HG03045 (cell line): ENCODE results near the gene PSKH1.
"Not testable (repeated sequence)": the region's sequence is repeated elsewhere in the genome, so short reads cannot be mapped to it uniquely, and the experiment has no call there.

Experiments
- ATAC-seq: cut with Tn5 transposase; IDR thresholded peaks from one replicate; pipeline ENCODE4 v1.9.1; 2021; ENCODE audit warnings: mild to moderate bottlenecking, moderate library complexity; ENCODE audit not compliant: unreplicated experiment

PSKH1 gene

GRCh38 chr16:67892899-67893742, at the start of gene PSKH1:
PSKH1 (plus strand) TSS chr16:67893254; CDS start chr16:67908750, 15,496 bp downstream.
- ATAC-seq, result peak; percentile 88

DNA sequence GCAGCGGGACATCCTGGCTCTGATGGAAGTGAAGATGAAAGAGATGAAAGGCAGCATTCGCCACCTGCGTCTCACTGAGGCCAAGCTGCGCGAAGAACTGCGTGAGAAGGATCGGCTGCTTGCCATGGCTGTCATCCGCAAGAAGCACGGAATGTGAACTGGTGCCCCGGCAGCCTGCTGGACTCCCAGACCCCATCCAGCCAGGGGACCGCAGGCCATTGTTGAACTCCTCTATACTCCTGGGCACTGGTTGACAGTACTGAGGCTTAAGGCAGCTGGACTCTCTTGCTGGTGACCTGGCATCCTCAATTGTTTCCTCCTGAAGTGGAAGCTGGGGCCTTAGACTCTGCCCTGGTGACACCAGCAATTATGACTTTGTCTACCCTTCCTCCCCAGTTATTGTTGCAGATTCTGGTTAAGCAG, 49.7 kb upstream of the PSKH1 start:
- no peak for ATAC-seq

GRCh38 chr16:67844497-67844896, 48.6 kb upstream of the PSKH1 start:
- no peak for ATAC-seq

DNA sequence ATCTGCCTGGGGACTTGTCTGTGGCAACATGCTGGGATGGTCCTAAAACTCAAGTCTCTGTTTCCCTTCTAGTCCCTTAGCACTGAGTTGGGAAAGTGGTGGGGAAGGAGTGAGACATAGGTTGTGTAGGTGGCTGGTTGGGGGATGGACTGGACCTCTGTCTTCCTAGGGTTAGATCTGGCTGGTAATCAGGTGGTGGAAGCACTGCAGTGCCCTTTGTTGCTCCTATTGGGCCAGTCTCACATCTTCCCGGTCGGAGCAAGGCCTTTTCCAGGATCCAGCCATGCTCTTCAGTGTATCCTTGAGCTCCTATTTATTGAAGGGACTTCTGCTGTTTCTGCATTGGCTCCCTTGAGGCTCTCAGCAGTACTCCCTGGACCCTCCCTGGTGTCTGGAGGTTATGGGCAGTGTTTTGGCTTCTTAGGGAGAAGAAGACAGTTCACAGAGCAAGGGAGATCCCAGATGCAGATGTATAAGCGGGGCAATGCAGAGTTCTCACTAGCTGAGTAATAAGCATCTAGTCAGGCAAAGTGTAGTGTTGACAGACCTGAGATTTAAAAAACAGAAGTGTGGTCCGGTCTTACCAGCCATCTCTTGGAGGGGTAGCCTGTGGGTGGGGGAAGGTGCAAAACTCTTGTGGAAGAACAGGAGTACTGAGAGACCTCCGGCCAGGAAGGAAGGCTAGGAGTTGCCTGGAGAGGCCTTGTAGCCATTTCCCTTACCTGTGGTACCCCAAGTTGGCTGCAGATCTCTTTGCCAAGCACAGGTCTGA, 47.6 kb upstream of the PSKH1 start:
- ATAC-seq, result no peak

DNA sequence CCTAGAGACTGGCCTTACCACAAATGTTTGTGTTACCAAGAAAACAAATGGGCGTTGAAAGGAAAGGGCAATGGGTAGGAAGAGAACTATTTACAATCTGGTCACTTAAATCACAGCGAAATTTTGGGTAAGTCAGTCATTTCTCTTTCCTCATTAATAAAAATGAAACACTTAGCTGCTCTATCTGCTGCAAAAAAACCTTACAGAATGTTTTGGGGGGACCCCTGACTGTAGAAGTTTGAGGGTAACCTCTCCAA, 47.1 kb upstream of the PSKH1 start:
- no peak for ATAC-seq

DNA sequence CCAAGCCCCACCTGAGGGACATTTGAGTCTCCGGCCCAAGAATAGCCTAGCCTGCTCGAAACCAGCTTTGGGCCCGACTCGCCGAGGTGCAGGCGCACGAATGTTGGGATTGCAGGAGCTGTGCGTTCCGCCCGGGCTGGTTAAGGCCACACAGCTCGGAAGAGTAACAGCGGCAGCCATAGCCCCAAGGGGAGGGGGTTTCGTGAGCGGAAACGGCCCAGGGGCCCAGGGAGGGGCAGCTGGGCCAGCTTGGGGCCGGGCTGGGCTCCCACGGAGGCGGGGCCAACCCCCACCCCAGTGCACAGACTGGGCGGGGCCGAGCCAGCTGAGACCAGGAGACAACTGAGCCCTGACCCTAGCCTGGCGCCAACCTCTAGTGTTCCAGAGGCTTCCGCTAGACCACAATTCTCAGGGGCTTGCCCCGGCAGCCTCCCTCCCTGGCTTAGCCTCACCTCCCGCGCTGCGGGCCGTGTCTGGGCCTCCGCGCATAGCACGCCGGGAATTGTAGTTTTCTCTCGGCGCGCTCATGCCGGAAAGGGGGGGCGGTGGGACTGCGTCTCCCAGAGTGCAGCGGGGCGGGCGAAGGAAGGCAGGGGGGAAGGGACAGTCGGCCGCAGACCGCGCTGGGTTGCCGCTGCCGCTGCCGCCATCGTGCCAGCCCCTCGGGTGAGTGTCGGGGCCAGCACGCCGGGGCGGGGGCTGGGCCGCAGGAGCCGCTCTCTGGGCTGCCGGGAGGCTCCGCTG, 46.6 kb upstream of the PSKH1 start, which contains the start of gene NUTF2:
Gene NUTF2 (plus strand): TSS at position 614 of the 744 bp plus-strand sequence. CDS start 18,198 bp downstream, outside the sequence.
- peak; percentile 60 for ATAC-seq

DNA sequence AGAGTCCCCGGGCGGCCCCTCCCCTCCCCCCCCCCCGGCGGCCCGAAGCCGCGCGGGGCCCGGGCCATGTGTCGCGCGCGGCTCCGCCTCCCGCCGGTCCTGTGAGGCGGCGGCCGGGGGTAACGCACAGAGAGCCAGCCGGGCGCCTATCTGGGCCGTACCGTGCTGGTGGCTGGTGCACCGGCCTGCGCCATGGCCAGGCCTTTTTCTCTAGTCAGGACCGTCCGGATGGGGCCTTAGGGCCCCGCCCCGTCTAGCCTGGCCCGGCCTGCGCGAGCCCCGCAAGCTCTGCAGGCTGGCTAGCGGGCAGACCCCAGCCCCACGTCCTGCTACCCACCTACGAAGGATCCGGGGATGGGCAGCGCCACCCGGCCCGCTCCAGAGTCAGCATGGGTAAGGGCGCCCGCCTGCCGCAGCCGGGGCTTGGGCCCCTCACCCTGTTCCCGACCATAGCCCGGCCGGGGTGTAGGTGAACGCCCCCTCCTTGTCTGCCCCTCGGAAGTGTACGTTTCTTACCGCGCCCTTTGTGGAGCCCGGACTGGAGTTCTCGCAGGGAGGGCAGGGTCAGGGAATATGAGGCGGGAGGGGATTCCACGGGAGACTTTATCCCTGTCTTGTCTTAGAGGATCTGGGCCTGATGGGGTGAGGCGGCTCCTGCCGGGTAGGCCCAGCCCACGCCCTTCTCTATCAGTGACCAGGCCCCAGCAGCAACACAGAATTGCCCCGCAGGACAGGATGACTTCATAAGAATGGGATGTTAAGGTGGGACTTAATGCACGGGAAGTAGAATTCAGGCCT, 45.8 kb upstream of the PSKH1 start, which contains the start of gene CENPT:
Gene CENPT (minus strand): TSS at position 630 of the 798 bp plus-strand sequence. CDS start 13,834 bp downstream, outside the sequence.
- ATAC-seq, result peak; percentile 34

DNA sequence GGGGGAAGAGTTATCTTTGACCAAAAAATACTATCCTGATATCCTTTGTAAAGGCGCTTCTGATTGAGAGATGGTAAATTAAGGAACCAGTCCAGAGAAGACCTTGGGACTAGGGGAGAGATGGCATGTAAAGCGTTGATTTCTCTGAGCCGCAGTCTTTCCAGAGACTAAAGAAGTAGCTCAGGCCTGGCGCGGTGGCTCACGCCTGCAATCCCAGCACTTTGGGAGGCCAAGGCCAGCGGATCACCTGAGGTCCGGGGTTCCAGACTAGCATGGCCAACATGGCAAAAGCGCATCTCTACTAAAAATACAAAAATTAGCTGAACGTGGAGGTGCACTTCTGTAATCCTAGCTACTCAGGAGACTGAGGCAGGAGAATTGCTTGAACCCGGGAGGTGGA, 44.9 kb upstream of the PSKH1 start:
- no peak for ATAC-seq

- no peak for ATAC-seq
These were observed 39.4 kb upstream of the PSKH1 start for GRCh38 chr16:67853670-67854069.

DNA sequence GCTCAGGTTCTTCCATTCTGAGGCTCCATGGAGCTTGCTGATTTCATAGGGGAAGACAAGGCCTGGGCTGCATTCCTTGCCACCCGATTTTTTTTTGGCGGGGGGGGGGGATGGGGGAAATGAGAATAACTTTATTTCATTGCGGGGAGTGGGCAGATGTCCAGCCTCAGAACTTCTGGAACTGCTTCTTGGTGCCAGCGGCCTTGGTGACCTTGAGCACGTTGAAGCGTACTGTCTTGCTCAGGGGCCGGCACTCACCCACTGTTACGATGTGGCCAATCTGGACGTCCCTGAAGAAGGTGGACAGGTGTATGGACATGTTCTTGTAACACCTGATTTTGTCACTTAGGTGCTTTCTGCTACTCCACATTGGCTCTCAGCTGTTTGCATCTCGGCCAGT, 37.3 kb upstream of the PSKH1 start:
- no peak for ATAC-seq

DNA sequence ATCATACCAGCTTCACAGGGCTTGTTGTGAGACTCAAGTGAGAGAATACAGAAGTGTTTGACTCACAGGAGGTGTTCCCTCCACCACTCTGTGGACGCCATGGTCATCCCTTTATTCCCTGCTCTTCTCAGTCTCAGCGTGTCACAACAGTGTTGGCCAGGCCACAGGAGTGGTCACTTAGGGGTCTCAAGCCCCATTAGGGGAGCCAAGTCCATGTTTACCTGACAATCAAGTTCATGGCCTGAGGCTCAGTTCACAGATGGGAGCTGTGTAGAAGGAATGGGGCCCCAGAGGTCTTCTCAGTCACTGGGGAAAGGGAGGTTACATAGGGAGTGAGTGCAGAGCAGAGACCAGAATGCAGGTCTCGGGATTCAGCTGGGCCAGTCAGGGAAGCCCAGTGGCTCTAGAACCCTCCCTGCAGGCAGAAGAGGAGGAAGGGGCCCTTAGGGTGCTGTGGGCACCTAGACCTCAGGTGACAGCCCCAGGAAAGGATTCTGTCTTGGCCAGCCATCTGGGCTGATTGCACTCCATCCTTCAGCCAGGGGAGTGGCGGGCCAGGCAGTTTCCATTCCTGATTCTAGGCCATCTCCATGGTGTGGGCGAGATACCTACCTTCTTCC, 36.0 kb upstream of the PSKH1 start:
- no peak for ATAC-seq

DNA sequence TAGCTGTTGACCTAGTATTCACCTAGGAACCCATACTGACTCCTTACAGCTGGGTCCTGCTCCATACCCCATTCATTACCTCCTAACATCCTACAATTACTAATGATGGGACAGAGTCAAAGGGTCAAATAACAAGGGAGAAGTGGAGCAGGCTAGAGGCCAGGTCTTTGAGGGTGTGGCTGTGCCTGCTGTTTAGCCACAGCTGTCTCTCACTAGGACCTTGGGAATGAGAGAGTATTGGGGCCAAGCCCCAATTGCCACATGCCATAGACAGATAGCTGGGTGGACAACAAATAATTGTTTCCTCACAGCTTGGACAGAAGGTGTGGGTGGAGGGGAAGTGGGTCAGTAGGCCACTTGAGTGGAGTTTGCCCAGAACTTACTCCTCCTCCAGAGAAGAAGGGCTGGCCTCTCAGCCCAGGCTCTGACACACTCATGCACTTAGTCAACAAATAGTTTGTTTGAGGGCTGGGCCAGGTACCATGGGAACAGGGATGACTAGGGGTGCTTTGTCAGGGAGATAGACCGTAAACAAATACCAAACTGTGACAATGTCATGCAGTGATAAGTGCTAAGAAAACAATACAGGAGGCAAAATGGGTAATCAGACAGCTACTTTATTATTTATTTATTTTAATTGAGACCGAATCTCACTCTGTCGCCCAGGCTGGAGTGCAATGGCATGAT, 35.4 kb upstream of the PSKH1 start:
- no peak for ATAC-seq

GRCh38 chr16:67858500-67858899, 34.6 kb upstream of the PSKH1 start:
- ATAC-seq, result no peak

- ATAC-seq, result no peak
These were observed 32.3 kb upstream of the PSKH1 start for GRCh38 chr16:67860589-67861398.

DNA sequence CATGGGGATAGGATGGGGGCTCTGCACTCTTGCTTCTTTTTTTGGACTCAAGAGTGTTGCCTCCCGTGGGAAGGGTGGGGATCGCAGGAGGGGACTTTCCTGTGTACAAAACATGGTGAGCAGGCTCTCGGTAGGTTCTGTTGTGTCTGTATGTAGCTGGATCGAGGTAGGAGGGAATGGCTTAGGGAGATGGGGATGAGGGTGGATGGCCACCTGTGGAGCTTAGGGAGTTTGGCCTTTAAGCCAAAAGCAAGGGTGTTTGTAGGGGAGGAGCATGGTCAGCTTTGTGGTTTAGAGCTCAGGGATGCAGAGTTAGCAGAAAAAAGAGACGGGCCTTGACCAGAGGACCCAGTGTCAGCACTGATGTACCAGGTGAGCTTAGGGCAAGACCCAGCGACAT, 31.2 kb upstream of the PSKH1 start:
- ATAC-seq, result no peak

GRCh38 chr16:67862623-67863583, 30.2 kb upstream of the PSKH1 start:
- no peak for ATAC-seq

DNA sequence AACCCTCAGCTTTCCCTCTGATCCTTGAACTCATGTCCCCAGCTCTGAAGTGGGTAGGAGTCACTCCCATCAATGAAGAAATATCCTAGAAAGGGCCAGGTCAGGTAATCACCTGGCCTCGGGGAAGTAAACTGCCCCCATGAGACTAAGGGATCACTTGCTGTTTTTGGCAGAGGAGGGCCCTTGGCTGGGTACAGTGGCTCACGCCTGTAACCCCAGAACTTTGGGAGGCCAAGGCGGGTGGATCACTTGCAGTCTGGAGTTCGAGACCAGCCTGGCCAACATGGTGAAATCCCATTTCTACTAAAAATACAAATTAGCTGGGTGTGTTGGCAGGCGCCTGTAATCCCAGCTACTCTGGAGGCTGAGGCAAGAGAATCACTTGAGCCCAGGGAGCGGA, 29.0 kb upstream of the PSKH1 start:
- not testable (repeated sequence) for ATAC-seq

GRCh38 chr16:67864594-67864993, 28.5 kb upstream of the PSKH1 start:
- ATAC-seq, result no peak
